ENCODE measurements around the gene PRDM10. TPM values are rescaled to one million over a fixed set of nuclear protein-coding genes. Genes with fewer than 3 reads are reported as not detected.

Gene PRDM10, protein sequence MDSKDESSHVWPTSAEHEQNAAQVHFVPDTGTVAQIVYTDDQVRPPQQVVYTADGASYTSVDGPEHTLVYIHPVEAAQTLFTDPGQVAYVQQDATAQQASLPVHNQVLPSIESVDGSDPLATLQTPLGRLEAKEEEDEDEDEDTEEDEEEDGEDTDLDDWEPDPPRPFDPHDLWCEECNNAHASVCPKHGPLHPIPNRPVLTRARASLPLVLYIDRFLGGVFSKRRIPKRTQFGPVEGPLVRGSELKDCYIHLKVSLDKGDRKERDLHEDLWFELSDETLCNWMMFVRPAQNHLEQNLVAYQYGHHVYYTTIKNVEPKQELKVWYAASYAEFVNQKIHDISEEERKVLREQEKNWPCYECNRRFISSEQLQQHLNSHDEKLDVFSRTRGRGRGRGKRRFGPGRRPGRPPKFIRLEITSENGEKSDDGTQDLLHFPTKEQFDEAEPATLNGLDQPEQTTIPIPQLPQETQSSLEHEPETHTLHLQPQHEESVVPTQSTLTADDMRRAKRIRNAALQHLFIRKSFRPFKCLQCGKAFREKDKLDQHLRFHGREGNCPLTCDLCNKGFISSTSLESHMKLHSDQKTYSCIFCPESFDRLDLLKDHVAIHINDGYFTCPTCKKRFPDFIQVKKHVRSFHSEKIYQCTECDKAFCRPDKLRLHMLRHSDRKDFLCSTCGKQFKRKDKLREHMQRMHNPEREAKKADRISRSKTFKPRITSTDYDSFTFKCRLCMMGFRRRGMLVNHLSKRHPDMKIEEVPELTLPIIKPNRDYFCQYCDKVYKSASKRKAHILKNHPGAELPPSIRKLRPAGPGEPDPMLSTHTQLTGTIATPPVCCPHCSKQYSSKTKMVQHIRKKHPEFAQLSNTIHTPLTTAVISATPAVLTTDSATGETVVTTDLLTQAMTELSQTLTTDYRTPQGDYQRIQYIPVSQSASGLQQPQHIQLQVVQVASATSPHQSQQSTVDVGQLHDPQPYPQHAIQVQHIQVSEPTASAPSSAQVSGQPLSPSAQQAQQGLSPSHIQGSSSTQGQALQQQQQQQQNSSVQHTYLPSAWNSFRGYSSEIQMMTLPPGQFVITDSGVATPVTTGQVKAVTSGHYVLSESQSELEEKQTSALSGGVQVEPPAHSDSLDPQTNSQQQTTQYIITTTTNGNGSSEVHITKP
- polyA plus RNA-seq (2012; ENCODE audit: insufficient read length, low read depth): 5.1 TPM

DNA sequence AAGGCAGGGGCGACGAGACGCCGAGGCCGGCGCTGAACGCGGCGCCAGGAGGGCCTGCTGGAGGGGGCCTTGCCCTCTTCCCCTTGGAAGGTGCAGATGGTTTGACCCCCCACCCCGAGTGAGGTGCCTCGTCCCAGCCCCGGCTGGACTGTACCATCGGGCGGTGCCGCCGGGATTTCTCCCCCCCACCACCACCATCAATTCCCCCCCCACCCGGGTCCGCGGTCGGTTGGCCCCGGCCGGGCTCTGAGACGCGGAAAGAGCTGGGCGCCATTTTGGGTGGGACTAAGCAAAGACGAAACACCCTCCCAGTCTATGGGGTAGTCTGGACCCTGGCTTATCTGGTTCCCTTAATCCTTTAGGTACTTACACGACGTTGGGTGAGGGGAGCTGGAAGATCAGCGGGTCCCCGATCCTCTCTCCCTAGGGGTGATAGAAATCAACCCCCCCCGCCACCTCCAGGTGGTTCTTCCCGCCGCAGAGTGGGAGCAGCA is at the start of gene PRDM10:
PRDM10 (minus strand) TSS at position 484 of the 494 bp plus-strand sequence. CDS start 41,871 bp downstream, outside the sequence.
- TF ChIP-seq, protein P1, sequence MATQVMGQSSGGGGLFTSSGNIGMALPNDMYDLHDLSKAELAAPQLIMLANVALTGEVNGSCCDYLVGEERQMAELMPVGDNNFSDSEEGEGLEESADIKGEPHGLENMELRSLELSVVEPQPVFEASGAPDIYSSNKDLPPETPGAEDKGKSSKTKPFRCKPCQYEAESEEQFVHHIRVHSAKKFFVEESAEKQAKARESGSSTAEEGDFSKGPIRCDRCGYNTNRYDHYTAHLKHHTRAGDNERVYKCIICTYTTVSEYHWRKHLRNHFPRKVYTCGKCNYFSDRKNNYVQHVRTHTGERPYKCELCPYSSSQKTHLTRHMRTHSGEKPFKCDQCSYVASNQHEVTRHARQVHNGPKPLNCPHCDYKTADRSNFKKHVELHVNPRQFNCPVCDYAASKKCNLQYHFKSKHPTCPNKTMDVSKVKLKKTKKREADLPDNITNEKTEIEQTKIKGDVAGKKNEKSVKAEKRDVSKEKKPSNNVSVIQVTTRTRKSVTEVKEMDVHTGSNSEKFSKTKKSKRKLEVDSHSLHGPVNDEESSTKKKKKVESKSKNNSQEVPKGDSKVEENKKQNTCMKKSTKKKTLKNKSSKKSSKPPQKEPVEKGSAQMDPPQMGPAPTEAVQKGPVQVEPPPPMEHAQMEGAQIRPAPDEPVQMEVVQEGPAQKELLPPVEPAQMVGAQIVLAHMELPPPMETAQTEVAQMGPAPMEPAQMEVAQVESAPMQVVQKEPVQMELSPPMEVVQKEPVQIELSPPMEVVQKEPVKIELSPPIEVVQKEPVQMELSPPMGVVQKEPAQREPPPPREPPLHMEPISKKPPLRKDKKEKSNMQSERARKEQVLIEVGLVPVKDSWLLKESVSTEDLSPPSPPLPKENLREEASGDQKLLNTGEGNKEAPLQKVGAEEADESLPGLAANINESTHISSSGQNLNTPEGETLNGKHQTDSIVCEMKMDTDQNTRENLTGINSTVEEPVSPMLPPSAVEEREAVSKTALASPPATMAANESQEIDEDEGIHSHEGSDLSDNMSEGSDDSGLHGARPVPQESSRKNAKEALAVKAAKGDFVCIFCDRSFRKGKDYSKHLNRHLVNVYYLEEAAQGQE (IDR thresholded peaks at IDR 0.05; ENCODE audit: insufficient read depth in 1 of 2, low read depth in 2 of 2, low read length in 2 of 2): no peak
- TF ChIP-seq FOXP2 (optimal IDR thresholded peaks at IDR 0.05; ENCODE audit: borderline replicate concordance, extremely low read depth, extremely low read length, insufficient read depth) (peak; percentile 2), POLR2AphosphoS5 (IDR thresholded peaks at IDR 0.05; ENCODE audit: low read depth, low read length) (peak; percentile 47), TAF1 (IDR thresholded peaks at IDR 0.05; ENCODE audit: borderline replicate concordance, insufficient read depth, low read length) (peak; percentile 81), SIN3A (IDR thresholded peaks at IDR 0.05; ENCODE audit: borderline replicate concordance, insufficient read depth, low read length) (no peak)

DNA sequence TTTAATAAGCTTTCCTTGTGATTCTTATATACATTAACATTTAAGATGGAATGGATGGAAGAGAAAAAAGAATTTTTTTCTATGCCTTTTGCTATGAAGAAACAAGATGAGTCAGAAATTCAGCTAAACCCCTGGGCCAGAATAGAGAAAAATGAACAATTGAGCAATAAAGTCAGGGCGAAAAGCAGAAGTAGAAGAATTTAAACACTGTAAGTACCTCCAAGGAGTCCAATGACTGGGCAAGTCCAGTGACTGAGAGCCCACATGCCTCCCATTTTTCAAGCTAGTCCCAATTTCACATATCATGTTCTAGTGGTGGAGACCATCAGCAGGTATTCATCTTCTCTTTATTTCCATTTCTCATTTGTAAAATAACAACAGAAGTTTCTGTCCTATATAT is 48.4 kb upstream of the PRDM10 start:
- TF ChIP-seq, protein P1 (IDR thresholded peaks at IDR 0.05; ENCODE audit: insufficient read depth in 1 of 2, low read depth in 2 of 2, low read length in 2 of 2): no peak
- TF ChIP-seq FOXP2 (optimal IDR thresholded peaks at IDR 0.05; ENCODE audit: borderline replicate concordance, extremely low read depth, extremely low read length, insufficient read depth) (no peak), TAF1 (IDR thresholded peaks at IDR 0.05; ENCODE audit: borderline replicate concordance, insufficient read depth, low read length) (no peak), SIN3A (IDR thresholded peaks at IDR 0.05; ENCODE audit: borderline replicate concordance, insufficient read depth, low read length) (no peak), POLR2AphosphoS5 (IDR thresholded peaks at IDR 0.05; ENCODE audit: low read depth, low read length) (no peak)

DNA sequence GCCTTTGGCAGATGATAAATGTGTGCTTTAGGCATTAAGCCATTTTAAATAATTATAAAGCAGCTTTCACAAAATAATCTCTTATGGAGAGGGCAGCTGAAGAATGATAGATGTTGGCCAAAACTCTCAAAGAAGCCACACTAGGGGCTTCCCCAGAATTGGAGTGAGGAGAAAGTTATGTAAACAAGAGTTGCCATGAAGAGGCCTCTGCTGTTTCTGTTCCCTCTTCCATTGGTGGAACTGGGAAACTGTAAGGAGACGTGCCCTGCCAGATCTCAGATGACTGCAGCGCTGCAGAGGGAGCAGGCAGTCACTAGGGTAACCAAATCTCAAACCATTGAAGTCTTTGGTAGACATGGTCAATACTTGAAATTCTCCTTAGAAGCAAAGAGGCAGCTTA is 47.6 kb upstream of the PRDM10 start:
- TF ChIP-seq SIN3A (IDR thresholded peaks at IDR 0.05; ENCODE audit: borderline replicate concordance, insufficient read depth, low read length): no peak
- no peak for TF ChIP-seq POLR2AphosphoS5 (IDR thresholded peaks at IDR 0.05; ENCODE audit: low read depth, low read length)
- TF ChIP-seq, protein P1 (IDR thresholded peaks at IDR 0.05; ENCODE audit: insufficient read depth in 1 of 2, low read depth in 2 of 2, low read length in 2 of 2): no peak
- TF ChIP-seq FOXP2 (optimal IDR thresholded peaks at IDR 0.05; ENCODE audit: borderline replicate concordance, extremely low read depth, extremely low read length, insufficient read depth): no peak

DNA sequence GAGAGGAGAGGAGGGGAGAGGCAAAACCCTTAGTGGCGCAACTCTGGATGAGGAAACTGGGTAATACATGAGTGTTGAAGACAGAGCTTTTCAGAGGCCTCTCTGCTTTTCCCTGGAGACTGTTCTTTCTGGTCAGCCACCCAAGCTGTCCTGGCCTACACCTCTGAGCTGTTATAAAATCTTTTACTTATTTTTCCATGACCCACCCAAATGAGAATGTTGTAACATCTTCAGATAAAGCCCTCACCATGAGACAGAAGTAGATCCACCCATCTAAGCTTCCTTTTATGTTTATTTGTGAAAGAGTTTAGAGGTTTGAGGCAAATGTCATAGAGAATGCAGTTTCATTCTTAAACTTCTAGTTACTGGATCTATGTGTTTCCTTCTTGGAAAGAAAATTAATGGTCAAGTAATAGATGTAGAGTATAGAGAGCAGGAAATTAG is 46.7 kb upstream of the PRDM10 start:
- TF ChIP-seq POLR2AphosphoS5 (IDR thresholded peaks at IDR 0.05; ENCODE audit: low read depth, low read length) (no peak), SIN3A (IDR thresholded peaks at IDR 0.05; ENCODE audit: borderline replicate concordance, insufficient read depth, low read length) (no peak), TAF1 (IDR thresholded peaks at IDR 0.05; ENCODE audit: borderline replicate concordance, insufficient read depth, low read length) (no peak), FOXP2 (optimal IDR thresholded peaks at IDR 0.05; ENCODE audit: borderline replicate concordance, extremely low read depth, extremely low read length, insufficient read depth) (no peak)
- TF ChIP-seq, protein P1 (IDR thresholded peaks at IDR 0.05; ENCODE audit: insufficient read depth in 1 of 2, low read depth in 2 of 2, low read length in 2 of 2): no peak
